Heart right ventricle (tissue), 16 donors: ENCODE measurements around the gene COLEC12. TPM values are rescaled to one million over a fixed set of nuclear protein-coding genes. Genes with fewer than 3 reads are reported as not detected.

Experiments used
- ATAC-seq, 8 donors: fragments of 200-7000 bp; cut with Tn5 transposase; one replicate each; pipeline ENCODE4 v1.9.1; 2020; ENCODE audit warnings: mild to moderate bottlenecking in 8 of 8, moderate library complexity in 8 of 8, moderate number of reproducible peaks in 1 of 8
- DNase-seq, 2 donors: peaks; one replicate each; pipeline ENCODE4 v3.0.0-alpha.2; 2020
- H3K27ac ChIP-seq, 10 donors: fragments of 200-600 bp; sonication (generic) in 2 of 10; one replicate each; pipeline versions ENCODE4 v1.5.0 to v1.8.0; 2020 to 2022; ENCODE audit warnings: mild to moderate bottlenecking in 3 of 10
- H3K27me3 ChIP-seq, 7 donors: fragments of 200-600 bp; one replicate each; pipeline ENCODE4 v1.8.0; 2021 to 2022; ENCODE audit warnings: mild to moderate bottlenecking in 2 of 7
- H3K36me3 ChIP-seq, 9 donors: fragments of 200-600 bp; sonication (generic) in 1 of 9; one replicate each; pipeline versions ENCODE4 v1.5.0 to v1.8.0; 2020 to 2022; ENCODE audit warnings: mild to moderate bottlenecking in 2 of 9
- H3K4me1 ChIP-seq, 9 donors: fragments of 200-600 bp; sonication (generic) in 1 of 9; one replicate each; pipeline versions ENCODE4 v1.5.0 to v1.8.0; 2020 to 2022; ENCODE audit warnings: mild to moderate bottlenecking in 4 of 9
- H3K4me3 ChIP-seq, 10 donors: fragments of 200-600 bp; sonication (generic) in 2 of 10; one replicate each; pipeline versions ENCODE4 v1.5.0 to v1.8.0; 2020 to 2022; ENCODE audit warnings: mild to moderate bottlenecking in 7 of 10, moderate library complexity in 2 of 10
- H3K9me3 ChIP-seq, 11 donors: fragments of 200-600 bp in 10 of 11; sonication (generic) in 2 of 11; one replicate each; pipeline versions ENCODE4 v1.5.0 to v1.8.0; 2013 to 2022; ENCODE audit warnings: mild to moderate bottlenecking in 2 of 11, control low read depth in 1 of 11, moderate library complexity in 1 of 11
- CTCF ChIP-seq, 9 donors: fragments of 200-600 bp; sonication (generic) in 2 of 9; IDR thresholded peaks; one replicate each; pipeline versions ENCODE4 v1.5.0 to v1.8.0; 2021 to 2022; ENCODE audit warnings: antibody characterized with exemption in 9 of 9, mild to moderate bottlenecking in 5 of 9, moderate library complexity in 1 of 9
- WGBS, 2 donors: extraction: QIAGEN DNeasy Blood & Tissue Kit; methylation state at CpG; one replicate each; pipeline ENCODE4 v1.1.7; 2013; ENCODE audit warnings: inconsistent platforms in 1 of 2; 5-methylcytosine and 5-hydroxymethylcytosine counted together
- intact Hi-C, 10 donors: fragments of 100-400 bp; cut with DNase I; formaldehyde crosslinking; loops; one replicate each; pipeline versions ENCODE4 v1.11.1 to v1.14.2; 2022
- polyA plus RNA-seq, 2 donors: library from polyadenylated mRNA; stranded (reverse); fragments of 200-250 nt; gene quantifications; one replicate each; pipeline ENCODE4 v1.2.3, GENCODE V29; 2013
- total RNA-seq, 10 donors: library from RNA; stranded (reverse); fragmentation: NEBNext Ultra II Directional in 3 of 10; extraction: Animal tissue kit (Norgen Biotek cat#: 25700) in 3 of 10; gene quantifications; one replicate each; pipeline versions ENCODE4 v1.2.1 to v1.2.4, GENCODE V29; 2021 to 2023
- donor health status: Arrhythmogenic right ventricular cardiomyopathy.
- donor health status: ischemic (EF 13 %, LVEDD 7.1; RV severe dilation, severe dysfunction).
- donor health status: healthy with polysubstance abuse.
- donor health status: DM: no; HTN: yes; CAD: no.
- donor health status: DM: no; HTN: no; CAD: no.
- donor health status: ischemic (EF 25% LVEDD 6.9; RV normal size, moderate dysfunction).
- donor health status: ischemic (EF 25% LVEDD 5.7; RV mildly dilated, moderate dysfunction).
- donor health status: healthy.
- donor health status: DM: yes; HTN: yes; CAD: no.
- donor health status: Ischemic cardiomyopathy.
- donor health status: ischemic (EF 35%, LVEDD 5.7; RV mildly dilated, moderate dysfunction).
- donor health status: nonischemic (EF 11% LVEDD 7.7; RV severe dilation, severe dysfunction).
- donor health status: DM: yes; HTN: yes; CAD: no.
- donor health status: PGD.
- donor health status: ischemic (EF 29% LVEDD 5.4; RV normal size, mild dysfunction).
- donor health status: nonischemic (EF 23%, LVEDD 6.1; RV moderate dilation, normal function).

The COLEC12 gene
- total and polyA plus RNA-seq, 12 donors = 2.8 to 15.4 (median 6.2) TPM

DNA sequence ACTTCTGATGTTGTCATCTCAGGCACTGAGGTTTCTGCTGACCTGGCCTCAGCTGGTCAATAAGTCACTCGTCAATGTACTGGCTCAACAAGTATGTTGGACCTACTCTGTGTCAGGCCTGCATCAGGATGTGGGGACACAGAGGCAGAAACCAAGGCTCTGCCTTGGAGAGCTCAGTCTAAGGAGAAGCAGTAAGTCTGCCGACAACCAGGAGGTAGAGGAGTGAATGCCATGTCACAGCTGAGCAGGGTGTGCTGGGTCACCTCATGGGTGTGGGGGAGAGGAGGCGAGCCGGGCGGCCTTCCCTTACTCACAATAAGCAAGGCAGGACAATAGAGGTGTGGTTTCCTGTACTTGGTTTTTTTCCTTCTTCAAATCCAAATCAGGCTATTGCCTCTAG, 75.8 kb downstream of the COLEC12 start:
- ATAC-seq = peak in 5 of 8 donors; percentile 38 to 65 (median 47)
- no peak overlapping the region for H3K4me3 ChIP-seq
- H3K4me1 ChIP-seq = peaks cover 2 to 31% (median 16%) of the 10 kb centered on the region in 9 donors
- no peak for DNase-seq
- no peaks in the 10 kb centered on the region for H3K27me3 ChIP-seq
- peak overlapping the region in 5 of 10 donors; percentile 4 to 67 (median 23) for H3K27ac ChIP-seq
- TF ChIP-seq CTCF (IDR thresholded peaks at IDR 0.05) = no peak
- no peaks in the 10 kb centered on the region for H3K9me3 ChIP-seq
- no peaks in the 10 kb centered on the region for H3K36me3 ChIP-seq
- 62 to 80% methylated on average over 5 of the region's 5 CpGs for WGBS, 2 donors
- intact Hi-C loops = no loop called here

DNA sequence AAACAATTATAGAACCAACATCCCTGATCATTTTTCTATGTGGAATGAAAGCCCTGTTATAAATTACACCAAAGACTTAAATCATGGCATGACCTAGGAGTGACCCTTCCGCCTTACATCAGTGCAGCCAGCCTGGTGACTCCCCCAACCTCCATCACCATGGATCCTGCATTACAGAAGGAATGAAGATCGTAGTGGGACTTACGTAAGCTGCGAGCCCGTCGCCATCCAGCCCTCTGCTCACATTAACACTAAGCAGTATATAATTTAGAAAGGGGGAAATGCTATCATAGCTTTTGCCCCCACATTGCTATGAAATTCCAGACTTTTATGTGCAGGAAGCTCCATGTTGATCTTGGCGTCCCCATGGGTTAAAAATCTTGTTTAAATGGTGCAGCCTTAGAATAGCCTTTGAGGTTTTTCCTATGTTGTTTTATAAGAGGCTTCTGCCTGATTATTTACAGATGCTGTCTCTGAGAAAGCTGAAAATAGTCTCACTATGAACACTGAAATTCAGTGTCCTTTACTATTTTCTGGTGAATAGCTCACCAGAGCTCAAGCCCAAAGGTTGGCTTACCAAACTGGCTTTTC, 76.3 kb downstream of the COLEC12 start:
- Histone ChIP-seq H3K4me1 (peaks cover 2 to 31% (median 16%) of the 10 kb centered on the region in 9 donors), H3K4me3 (no peak overlapping the region), H3K27ac (peak overlapping the region in 5 of 10 donors; percentile 4 to 67 (median 23)), H3K27me3 (no peaks in the 10 kb centered on the region), H3K36me3 (no peaks in the 10 kb centered on the region), H3K9me3 (no peaks in the 10 kb centered on the region)
- intact Hi-C loops = no loop called here
- TF ChIP-seq CTCF (IDR thresholded peaks at IDR 0.05) = no peak
- ATAC-seq = peak in 4 of 8 donors; percentile 28 to 56 (median 37)
- no peak for DNase-seq
- 73 to 76% methylated on average over 7 of the region's 7 CpGs for WGBS, 2 donors

- no peaks in the 10 kb centered on the region for H3K27me3 ChIP-seq
- H3K27ac ChIP-seq = no peak overlapping the region
- H3K9me3 ChIP-seq = no peaks in the 10 kb centered on the region
- H3K4me1 ChIP-seq = peaks cover 2 to 32% (median 20%) of the 10 kb centered on the region in 9 donors
- ATAC-seq (no peak), DNase-seq (no peak)
- intact Hi-C loops = no loop called here
- no peaks in the 10 kb centered on the region for H3K36me3 ChIP-seq
- TF ChIP-seq CTCF (IDR thresholded peaks at IDR 0.05) = no peak
- H3K4me3 ChIP-seq = no peak overlapping the region
- 71 to 86% methylated on average over 4 of the region's 4 CpGs for WGBS, 2 donors
Measured at GRCh38 chr18:422966-423365, 77.5 kb downstream of the COLEC12 start.

DNA sequence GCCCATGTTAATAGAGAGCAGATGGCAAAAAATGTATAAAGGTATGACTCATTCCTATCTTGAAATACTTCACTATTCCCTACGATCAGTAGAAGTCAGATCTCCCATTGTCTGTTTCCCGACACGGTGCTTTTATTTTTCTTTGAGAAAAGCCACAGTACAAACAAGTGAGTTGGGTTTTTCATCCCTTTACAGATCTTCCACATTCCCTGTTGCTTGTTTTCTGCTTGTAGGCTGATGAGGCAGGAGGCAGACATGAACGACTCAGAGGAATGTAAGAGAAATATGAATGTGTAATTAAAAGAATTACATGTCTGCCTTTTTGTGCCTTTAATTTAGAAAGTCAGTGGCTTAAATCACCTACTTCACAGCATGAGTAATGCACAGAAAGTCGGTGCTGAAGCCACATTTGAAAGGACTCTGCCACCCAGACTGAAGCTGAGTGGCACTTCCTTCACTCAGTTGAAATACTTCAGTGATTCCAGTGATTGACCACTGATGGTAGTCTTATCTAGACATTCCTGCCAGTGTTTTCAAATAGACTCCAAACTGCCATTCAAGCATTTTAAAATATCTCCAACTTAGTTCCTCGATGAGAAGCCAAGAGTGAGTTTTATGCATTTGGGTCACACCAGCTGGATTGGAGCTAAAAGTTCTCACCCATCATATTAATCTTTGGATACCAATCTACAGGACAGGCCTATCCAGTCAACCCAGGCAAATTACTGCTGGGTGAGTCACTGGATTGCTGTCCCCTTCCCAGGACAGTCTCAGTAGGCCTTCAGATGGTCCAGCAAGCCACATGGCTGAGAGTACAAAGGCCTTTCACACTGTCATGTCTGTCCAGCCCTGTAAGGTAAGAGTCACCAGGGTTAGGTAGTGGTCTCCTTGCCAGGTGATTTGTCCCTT, 79.0 kb downstream of the COLEC12 start:
- peak overlapping the region in 1 of 10 donors; percentile 2 for H3K27ac ChIP-seq

More for the DNA sequence above, 79.0 kb downstream of the COLEC12 start:
- H3K36me3 ChIP-seq = no peaks in the 10 kb centered on the region
- no peak for DNase-seq
- intact Hi-C loops = no loop called here
- H3K4me1 ChIP-seq = peaks cover 2 to 42% (median 20%) of the 10 kb centered on the region in 9 donors
- no peaks in the 10 kb centered on the region for H3K27me3 ChIP-seq
- WGBS, 2 donors = 41 to 52% methylated on average over 6 of the region's 6 CpGs
- no peak overlapping the region for H3K4me3 ChIP-seq
- no peaks in the 10 kb centered on the region for H3K9me3 ChIP-seq
- TF ChIP-seq CTCF (IDR thresholded peaks at IDR 0.05) = no peak
- no peak for ATAC-seq
